DMS53 treated with DMSO at 0.1 percent for 48 hours (cell line): ENCODE data around the gene SNIP1.
"Not testable (repeated sequence)": the region's sequence is repeated elsewhere in the genome, so short reads cannot be mapped to it uniquely, and the experiment has no call there.

ENCODE experiments used
- DNase-seq: peaks from one replicate; lab custom pipeline; 2025; ENCODE audit not compliant: unreplicated experiment; lab: John Stamatoyannopoulos, UW

SNIP1 gene

DNA sequence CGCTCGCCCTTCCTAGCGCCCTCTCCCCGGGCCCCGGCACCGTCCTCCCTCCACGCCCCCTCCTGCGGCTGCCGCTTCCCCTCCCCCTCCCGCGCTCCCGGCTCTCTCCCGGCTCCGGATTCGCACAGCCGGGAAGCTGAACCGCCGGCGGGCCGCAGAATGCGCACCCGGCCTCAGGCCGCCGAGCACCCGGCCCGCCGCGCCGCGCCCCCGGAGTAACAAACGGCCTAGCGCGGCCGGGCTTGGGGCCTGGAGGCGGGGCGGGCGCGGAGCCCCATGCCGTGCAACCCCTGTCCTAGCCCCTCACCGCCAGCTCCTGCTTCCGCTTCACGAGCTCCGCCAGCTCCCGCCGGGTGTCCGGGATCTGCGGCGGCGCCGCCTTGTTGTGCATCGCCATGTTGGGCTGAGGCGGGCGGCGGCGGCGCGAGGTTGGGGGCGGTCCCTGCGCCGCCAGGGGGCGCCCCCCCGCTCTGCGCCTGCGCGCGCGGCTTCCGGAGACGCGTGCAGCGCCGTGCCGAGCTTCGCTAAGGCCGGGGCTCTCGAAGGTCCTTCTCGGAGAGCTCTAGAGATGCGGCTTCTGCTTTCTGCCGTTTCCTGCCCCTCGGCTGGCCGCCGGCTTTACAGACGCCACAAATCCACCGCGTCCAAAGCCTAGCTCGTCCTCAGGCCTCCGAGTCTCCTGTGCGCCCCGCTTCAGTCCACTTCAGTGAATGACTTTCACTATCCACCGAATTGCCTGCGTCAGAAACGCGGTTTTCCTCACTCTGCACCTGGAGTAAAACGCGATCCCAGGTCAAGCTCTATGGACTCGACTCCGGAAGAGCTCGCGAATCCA lies 39.5 kb downstream of the SNIP1 start, which contains the start of gene MEAF6:
Gene MEAF6, minus strand, starts transcription at position 417 of the 835 bp plus-strand sequence. Its CDS starts 20 bp downstream, at position 397.
- peak; percentile 89 for DNase-seq

- peak; percentile 26 for DNase-seq
Observed at GRCh38 chr1:37513795-37514349, 40.2 kb downstream of the SNIP1 start.

DNA sequence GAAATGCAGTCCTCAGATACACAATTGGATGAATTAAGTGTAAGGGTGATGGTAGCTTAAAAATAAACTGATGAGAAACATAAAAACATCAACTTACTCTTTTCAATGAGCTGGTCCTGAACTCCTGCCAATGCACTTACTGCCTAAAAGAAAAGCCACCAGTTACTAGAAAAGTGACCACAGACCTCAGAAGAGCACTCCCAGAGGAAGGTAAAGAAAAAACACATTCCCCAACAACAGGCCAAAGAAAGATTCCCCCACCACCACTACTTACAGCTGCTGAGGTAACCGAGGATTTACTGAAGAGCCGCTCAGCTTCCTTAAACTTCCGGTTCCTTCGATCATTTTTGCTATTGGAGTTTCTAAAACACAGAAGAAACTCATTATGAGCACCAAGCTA lies 44.9 kb downstream of the SNIP1 start:
- no peak for DNase-seq

DNA sequence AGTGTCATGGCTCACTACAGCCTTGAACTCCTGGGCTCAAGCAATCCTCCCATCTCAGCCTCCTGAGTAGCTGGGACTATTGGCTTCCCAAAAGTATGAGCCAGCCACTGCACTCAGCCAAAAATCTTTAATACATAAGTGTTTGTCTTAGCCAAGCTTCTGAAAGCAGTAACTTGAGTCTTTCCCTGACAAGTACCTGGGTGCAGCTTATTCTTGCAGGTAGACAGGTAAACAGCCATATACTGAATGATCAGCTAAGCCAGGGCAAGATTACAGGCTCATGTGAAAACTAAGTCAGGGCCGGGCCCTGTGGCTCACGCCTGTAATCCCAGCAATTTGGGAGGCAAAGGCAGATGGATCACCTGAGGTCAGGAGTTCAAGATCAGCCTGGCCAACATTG lies 47.4 kb downstream of the SNIP1 start:
- DNase-seq: no peak

GRCh38 chr1:37502791-37503190 lies 51.3 kb downstream of the SNIP1 start:
- not testable (repeated sequence) for DNase-seq

- no peak for DNase-seq
Observed at GRCh38 chr1:37502104-37502503, 52.0 kb downstream of the SNIP1 start.

DNA sequence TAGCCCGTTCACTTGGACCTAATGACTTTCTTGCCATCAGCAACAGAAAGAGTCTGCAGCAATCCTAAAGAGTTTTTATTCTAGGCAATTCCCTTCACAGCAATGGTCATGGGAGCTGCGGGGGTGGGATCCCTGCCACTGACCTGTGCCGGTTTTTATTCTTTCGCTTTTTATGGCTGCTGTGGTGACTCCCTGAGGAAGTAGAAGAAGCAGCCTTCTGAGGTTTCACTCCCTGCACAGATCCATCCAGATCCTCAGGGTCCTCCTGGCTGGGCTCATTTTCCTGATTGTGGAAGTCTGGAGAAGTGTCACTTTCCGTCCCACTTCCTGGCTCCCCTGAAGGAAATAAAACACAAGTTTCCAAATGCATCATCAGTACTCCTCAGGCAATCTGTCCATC lies 52.4 kb downstream of the SNIP1 start:
- no peak for DNase-seq

DNA sequence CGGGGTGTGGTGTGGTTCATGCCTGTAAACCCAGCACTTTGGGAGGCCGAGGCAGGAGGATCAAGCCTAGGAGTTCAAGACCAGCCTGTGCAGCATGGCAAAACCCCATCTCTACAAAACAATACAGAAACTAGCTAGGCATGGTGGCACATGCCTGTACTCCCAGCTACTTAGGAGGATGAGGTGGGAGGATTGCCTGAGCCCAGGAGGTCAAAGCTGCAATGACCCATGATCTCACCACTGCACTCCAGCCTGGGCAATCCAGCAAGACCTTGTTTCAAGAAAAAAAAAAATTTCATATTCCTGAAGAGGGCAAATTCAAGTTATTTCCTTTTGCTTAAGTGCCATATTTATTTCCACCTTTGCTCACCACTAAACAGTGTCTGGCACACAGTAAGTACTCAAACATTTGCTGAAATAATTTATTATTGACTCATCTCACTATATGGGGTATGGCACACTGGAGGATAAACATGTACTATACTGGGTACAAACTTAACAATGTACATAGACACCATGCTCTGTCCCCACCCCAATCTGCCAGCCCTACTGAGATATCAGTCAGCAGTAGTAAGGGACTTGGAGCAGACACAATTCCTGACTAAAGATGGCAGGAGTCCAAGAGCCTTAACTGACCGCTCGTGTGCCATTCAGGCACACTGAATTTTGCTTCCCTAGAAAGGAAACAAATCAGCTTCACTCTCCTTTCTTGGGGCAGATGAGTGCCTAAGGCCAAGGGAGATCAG lies 55.0 kb downstream of the SNIP1 start:
- peak; percentile 53 for DNase-seq

DNA sequence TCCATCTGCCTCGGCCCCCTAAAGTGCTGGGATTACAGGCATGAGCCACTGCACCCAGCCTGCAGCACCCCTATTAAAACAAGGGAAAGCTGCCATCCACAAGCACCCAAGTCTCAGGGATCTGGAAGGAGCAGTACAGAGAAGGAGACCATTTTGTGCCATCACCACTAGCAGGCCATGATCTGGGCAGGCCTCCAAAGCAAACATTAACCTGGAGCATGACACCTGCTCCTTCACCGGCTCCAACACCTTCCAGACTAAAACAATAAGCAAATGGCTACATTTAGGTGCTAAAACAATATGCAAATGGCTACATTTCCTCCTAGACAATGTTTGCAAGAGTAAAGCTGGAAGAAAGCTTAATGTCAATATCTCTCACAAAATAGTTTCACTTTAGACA lies 56.3 kb downstream of the SNIP1 start:
- DNase-seq: peak; percentile 82

DNA sequence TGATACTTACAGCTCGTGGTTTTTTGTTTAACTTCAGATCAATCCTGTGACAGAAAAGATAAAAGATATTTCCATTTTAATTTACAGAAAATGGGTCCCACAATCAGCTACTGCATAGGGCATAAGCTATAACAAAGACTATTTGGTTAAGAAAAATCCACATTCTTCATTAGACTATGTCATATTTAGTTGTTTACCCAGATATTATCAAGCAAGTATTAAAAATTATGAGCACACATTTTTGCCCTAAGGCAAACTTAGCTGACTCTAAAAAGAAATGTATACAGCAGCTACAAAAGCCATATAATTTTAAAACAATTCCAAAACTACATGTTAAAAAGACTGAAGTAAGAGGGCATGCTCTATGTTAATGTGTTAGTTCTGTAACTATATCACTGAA lies 58.2 kb downstream of the SNIP1 start:
- no peak for DNase-seq

DNA sequence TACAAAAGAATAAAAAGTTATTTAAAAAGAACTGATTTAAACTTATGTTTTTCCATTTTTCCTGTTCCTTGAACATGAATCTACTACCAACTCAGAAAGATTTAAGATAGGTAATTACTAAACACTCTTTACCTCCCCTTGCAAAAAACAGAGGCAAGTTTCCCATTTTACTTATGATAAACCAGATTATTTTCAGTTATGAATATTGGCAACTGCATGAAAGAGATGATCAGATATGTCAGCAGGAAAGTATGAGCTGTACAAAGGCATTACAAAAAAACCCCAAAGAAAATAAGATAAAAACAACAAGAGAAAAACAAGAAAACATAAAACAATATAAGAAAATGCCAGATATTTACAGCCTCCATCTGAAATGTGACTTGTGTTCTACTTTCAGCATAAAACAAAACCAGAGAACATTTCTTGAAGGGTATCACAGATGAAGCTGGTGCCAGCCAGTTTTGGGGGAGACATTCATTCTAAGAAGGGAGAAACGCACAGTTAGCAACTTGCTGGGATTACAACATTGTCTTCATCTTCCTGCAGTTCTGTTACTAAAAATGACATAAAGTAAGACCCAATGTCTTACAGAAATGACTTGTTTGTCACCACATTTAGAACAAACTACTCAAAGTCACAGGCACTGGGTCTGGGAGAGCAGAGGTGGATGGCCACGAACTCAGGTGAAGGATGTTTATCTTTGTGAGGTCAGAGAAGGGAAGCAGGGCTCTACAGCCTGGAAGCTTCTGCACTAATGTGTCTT lies 60.6 kb downstream of the SNIP1 start:
- DNase-seq: no peak

GRCh38 chr1:37487619-37487984 lies 66.5 kb downstream of the SNIP1 start:
- no peak for DNase-seq

DNA sequence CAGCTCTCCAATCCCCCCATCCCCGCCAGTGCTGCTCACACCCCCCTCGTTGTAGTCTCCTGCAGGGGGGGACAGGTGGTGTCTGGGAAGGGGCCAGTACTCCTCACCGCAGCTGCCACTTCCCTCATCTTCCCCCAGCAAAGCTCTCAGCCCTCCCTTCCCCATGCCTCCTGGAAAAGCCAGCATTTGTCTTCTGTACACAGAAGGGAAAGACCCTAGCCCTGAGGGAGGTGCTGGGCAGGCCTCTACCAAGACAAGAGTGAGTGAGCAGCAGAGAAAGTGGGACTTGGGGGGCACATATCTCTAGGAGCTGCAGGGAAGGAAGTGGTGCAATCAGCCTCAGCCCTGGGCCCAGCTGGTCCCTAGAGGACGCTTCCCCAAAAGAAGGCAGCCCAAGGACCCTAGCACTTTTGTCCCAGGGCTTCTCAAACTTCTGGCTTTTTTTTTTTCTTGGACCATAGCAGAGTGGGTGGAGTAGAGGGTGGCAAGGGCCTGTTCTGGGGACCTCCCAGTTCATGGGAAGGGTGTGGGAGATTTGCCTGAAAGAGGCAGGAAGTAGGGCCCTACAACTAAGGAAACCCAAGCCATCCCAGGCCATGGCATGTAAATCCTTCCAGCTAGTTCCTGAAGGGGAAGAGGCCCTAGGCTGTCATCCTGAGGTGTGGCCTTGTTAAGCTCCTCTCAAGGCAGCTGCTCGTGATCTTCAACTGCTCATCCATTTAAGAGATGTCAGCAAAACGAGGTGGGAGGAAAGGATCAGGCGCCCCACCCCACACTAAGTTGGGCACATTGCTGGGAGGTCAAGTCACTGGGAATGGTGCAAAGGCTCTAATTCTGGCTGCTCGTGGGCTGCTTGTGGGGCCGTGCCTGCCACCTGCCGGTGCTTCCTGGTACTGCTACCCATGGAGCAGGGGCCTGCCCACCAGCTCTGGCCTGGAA lies 67.1 kb downstream of the SNIP1 start:
- peak; percentile 40 for DNase-seq

- DNase-seq: no peak
Observed at GRCh38 chr1:37485902-37486679, 68.0 kb downstream of the SNIP1 start.
